HG03575 (cell line): Measurements from ENCODE around the gene FANCF.
A peak's percentile ranks its signal among the peaks of the same experiment; 100 is the strongest.

ENCODE experiments used
- ATAC-seq: cut with Tn5 transposase; IDR thresholded peaks from one replicate; pipeline ENCODE4 v1.9.1; 2021; ENCODE audit not compliant: unreplicated experiment, insufficient number of reproducible peaks, low FRiP score; ENCODE audit errors: extremely low read depth

FANCF gene

DNA sequence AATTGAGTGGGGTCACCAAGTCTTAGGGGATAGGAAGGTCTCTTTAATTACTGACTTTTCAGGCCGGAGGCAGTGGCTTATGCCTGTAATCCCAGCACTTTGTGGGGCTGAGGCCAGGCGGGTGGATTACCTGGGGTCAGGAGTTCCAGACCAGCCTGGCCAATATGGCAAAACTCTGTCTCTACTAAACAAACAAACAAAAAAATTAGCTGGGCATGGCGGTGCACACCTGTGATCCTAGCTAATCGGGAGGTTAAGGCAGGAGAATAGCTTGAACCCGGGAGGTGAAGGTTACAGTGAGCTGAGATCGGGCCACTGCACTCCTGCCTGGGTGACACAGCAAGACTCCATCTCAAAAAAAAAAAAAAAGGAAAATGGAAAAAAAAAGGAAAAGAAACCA is 1.8 kb upstream of the FANCF start:
- ATAC-seq, result no peak

DNA sequence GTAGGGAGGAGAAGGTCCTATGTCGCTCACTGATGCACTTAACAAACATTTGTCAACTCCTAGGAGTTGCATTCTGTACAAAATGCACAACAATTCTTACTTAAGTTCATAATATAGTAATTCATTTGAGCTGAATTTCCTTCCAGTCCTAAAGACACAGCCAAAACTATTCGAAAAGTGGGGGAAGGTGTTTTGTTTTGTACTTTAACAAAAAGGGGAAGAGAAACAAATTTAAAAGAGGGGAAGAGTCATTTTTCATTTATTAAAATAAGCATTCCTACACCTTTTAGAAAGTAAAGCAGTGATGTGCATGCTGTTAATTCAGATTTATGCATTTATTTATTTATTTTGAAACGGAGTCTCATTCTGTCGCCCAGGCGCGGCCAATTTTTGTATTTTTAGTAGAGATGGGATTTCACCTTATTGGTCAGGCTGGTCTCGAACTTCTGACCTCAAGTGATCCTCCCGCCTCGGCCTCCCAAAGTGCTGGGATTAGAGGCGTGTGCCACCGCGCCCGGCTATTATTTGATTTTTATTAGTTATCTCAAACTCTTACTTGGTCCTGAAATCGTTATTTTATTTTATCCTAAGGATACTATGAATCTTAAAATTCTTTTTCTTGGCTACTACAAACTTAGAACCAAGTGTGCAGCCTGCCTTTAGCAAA is 1.1 kb upstream of the FANCF start:
- no peak for ATAC-seq

DNA sequence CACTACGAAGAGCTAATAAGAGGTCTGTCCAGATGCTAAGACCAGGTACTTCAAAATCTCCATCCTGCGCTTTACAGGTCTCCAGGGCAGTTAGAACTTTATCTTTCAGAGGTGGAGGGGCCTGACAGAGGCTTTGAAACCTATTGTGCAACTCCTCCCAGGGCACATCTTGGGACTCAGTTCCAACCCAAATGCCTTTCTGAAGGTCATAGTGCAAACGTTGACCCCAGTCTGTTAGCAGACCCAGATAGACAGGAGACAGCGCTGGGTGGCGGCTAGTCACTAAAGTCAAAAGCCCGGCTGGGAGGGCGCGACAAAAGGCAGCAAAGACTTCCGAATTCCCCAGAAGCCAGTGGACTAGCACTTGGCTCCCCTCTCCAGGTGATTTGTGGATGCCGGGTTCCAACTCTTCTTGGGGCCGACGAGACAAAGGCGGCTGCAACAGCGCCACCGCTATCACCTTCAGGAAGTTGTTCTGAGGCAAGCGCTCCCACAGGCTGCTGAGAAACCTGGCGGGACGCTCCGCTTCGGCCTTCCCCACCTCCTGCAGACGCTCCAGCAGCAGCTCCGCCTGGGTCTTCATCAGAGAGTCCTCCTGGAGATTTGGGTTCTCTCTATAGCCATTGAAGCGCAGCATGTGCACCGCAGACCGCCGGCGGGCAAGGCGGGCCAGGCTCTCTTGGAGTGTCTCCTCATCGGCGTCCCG is 728 bp downstream of the FANCF start:
- peak; percentile 22 for ATAC-seq

DNA sequence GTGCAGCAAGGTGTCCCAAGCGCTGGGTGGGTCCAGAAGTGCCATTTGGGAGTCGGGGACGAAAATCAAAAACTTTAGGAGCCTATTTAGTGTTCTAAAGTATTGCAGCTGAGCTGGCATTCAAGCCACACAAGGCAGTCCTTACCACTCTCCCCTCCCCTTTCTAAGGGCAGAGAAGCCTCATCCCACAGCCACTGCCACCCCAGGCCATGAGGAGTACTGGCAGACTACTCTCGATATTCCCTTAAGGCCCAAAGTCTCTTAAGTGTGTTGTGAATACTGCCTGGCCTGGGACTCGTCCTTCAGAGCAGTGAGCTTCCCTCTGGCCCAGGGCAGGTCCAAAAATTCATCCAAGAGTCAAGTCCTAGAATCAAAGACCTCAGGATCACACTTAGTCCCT is 7.8 kb downstream of the FANCF start:
- no peak for ATAC-seq

DNA sequence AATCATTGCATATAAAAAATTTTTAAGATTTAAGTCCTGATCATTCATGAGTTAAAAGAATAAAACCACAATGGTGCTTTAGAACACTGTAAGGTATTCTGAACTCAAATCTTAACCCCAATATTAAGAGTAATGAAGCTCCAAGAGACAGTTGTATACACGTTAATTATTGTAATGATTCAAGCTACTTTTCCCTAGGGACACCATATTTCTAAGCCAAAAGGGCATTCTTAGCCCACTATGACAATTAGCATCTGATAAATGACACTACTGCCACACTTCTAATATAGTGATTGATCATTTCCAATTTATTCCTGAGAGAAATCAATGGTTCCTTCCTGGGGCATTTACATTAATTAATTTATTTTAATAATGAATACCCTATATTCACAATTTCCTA is 21.7 kb downstream of the FANCF start:
- ATAC-seq, result no peak

DNA sequence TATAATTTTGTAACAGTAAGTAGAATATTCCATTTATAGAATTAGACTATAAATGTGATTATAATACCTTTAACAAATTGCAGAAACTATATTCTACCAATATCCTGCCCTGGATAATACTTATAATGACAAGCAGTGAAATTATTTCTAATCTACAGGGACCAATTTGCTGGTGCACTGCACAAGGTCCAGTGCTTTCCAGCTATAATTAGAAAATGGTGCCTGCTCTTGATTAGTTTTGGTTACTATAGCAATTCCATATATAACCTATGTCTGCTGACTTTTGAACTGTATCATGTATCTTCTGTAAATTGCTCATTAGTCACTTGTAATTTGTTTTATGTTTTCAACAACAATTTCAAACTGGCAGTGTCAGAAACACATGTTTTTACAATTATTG is 23.1 kb downstream of the FANCF start:
- ATAC-seq, result no peak

DNA sequence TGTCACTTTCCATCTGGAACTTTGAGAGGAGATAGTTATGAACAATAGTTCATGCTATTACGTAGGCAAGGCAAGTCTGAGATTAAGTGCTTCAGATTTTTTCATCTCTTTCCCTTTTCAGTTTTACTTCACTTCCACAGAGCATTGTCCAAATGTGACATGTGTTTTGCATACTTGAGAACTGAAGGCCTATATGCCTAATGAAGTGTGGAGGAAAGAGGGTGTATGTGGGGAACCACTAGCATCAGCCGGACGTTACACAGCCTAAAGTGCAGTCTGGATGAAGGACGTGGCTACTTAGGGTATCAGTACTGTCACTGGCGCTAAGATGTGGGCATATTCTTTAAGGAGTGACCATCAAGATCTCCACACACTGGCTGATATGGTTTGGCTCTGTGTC is 26.2 kb downstream of the FANCF start:
- ATAC-seq, result no peak

DNA sequence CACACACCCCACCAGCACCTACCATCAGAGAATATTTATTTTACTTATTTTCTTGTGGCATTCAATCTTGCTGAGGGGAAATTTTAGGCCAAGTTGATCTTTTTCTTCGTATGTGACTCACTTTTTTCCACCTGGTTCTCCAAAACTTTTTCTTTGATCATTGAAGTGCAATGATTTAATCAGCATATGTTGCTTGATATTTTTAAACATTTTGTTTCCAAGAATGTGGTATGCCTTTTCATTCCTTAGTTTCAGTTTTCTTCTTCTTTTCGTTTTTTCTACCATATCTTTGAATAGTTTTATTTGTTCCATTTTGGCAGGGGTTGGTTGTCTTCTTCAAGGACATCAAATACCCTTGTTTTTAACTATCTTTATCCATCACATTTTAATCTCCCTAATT is 28.6 kb downstream of the FANCF start:
- no peak for ATAC-seq

DNA sequence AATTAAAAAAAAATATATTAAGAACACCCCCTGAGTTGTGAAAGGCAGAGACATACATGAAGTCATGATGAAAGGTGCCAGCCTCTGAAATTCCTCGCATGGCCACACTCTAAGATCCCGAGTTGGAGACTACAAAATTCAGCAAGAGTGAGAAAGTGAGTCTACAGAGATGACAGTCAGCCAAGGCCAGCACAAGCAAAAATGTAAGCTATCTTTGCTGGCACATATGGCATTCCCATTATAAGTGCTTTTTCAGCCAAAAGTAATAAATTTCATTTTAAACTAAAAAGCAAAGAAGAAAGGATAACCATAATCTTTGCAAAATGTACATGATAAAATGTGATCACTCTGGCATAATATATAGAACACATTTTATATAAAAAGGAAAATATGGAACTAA is 40.6 kb downstream of the FANCF start:
- ATAC-seq, result no peak

DNA sequence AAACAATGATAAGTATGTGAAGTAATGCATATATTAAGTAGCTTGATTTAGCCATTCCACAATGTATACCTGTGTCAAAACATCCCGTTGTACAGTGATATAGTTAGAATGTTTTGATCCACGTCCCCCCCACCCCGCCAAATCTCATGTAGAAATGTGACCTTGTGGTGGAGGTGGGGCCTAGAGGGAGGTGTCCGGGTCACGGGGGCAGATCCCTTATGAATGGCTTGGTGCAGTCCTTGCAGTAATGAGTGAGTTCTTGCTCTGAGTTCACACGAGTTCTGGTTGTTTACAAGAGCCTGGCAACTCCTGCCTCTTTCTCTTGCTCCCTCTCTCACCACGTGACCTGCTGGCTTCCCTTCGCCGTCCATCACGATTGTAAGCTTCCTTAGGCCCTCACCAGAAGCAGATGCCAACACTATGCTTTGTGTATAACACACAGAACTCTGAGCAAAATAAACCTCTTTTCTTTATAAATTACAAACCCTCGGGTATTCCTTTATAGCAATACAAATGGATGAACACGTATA is 41.6 kb downstream of the FANCF start:
- ATAC-seq, result no peak

DNA sequence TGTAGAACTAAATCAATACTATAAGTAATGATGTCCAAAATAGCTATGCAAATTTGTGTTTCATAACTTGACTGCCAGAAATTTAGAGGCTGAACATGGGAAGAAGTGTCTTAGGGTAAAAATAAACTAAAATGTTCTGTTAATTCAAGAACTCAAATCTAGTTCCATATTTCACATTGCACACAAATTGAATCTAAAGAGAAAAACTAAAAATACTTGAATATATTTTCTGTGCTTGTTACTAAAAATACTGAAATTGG is 43.5 kb downstream of the FANCF start:
- no peak for ATAC-seq

DNA sequence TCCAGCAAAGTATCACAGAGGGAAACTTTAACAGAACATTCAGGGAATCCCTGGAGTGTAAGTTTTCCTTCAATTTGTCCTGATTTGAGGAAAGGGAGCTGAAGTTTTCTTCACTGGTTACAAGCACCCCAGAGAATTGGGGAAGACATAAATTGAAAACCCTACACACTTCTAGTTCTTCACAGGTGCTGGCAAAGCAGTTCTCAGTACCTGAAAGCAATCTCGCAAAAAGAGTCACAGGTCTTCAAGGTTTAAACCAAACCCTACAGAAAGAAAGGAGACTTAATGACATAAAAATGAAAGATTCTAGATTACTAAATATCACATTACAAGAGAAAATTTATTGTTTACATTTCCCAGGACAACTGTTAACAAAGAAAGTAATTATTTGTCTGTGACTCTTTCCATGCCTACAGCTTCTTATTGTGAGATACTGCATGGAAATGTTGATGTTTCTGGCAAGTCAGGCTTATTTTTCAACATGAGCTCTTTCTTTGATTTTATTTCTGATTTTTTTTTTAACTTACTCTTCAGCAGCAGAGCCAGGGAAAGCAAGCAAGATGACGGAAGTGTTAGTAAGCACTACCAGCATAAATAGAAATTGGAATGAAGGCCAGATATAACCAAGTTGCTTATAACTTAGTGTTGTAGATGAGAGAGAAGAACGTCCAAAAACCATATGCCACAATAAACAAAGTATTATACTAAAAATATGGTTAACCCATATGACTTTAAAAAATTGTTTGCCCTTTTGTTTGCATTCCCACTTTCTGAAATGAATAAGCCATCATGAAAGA is 44.1 kb downstream of the FANCF start:
- ATAC-seq, result no peak

DNA sequence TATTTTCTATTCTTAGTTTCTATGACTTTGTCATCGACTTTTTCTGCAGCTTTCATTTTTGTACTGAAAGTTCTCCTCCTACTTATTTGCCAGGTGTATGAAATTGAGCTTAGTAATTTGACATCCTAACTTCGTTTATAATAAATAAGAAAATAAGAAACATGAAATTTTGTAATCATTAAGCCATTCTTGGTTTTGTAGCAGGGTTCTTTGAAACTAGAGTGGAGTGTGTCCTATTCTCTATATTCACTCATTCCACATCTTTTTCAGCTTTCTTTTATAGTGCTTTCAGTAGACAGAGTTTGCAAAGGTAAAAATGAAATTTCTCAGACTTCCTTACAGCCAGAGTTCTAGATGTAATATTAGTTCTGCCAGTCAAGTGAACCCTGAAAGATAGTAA is 47.8 kb downstream of the FANCF start:
- ATAC-seq, result no peak
